ENCODE data around the gene ABAT. TPM values are rescaled to one million over a fixed set of nuclear protein-coding genes. Genes with fewer than 3 reads are reported as not detected.

ABAT gene
- total RNA-seq, 1 donor from 2014 or later = 2.6 TPM

DNA sequence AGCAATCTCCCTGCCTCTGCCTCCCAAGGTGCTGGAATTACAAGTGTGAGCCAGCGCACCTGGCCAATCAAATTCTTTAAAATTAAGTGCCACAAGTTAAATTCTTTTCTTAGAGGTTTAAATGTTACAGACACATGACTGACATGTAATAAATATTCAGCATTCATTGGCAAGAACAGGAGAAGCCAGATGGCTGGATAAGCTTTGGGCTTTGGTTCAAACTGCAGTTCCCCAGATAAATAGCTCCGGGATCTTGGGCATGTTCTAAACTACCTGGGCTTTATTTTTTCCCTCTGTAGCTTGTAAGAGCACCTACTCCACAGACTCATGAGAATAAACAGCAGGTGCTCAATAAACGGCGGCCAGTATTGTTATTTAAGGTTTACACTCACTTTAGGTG, 34.1 kb downstream of the ABAT start:
- no peak for TF ChIP-seq CTCF (IDR thresholded peaks at IDR 0.05; ENCODE audit: insufficient read depth, low read length, severe bottlenecking)
- no peak for FAIRE-seq
- DNase-seq (ENCODE audit: low read depth) = no peak
- Histone ChIP-seq H3K27me3 (ENCODE audit: control insufficient read depth, insufficient read depth, low read length) (no peaks in the 10 kb centered on the region), H3K36me3 (ENCODE audit: control insufficient read depth, insufficient read depth, low read length) (no peaks in the 10 kb centered on the region), H3K4me3 (ENCODE audit: low read depth, low read length) (no peak overlapping the region)

GRCh38 chr16:8712589-8713361, 38.4 kb downstream of the ABAT start:
- Histone ChIP-seq H3K4me3 (ENCODE audit: low read depth, low read length) (no peak overlapping the region), H3K36me3 (ENCODE audit: control insufficient read depth, insufficient read depth, low read length) (no peaks in the 10 kb centered on the region), H3K27me3 (ENCODE audit: control insufficient read depth, insufficient read depth, low read length) (no peaks in the 10 kb centered on the region)
- TF ChIP-seq CTCF (IDR thresholded peaks at IDR 0.05; ENCODE audit: insufficient read depth, low read length, severe bottlenecking) = no peak
- no peak for FAIRE-seq
- DNase-seq (ENCODE audit: low read depth) = no peak

DNA sequence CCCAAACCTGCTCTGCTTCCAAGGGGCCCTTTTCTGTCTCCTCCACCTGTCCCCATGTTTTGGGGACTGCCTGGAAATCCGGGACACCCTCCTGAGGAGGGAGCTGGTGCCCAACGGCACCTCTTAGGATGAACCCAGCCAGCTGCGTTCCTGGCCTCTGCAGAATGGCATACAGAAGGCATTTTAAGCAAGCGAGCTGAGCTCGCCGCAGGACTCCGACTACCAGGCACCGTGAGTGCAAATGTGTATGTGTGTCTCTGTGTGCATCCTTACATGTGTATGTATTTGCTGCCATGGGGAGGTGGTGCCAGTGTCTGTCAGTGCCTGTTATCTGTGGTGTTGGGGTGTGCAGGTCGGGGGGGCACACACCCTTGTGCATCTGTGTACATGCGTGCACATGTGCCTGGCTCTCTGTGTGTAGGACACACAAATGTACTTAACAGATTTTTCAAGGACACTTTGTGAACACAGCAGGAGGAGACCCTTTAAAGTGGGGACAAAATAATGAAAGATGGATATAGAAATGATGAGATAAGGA, 39.3 kb downstream of the ABAT start:
- DNase-seq (ENCODE audit: low read depth) (no peak), FAIRE-seq (no peak)
- Histone ChIP-seq H3K27me3 (ENCODE audit: control insufficient read depth, insufficient read depth, low read length) (no peaks in the 10 kb centered on the region), H3K4me3 (ENCODE audit: low read depth, low read length) (no peak overlapping the region), H3K36me3 (ENCODE audit: control insufficient read depth, insufficient read depth, low read length) (no peaks in the 10 kb centered on the region)
- TF ChIP-seq CTCF (IDR thresholded peaks at IDR 0.05; ENCODE audit: insufficient read depth, low read length, severe bottlenecking) = no peak

GRCh38 chr16:8714174-8714573, 39.8 kb downstream of the ABAT start:
- H3K36me3 ChIP-seq (ENCODE audit: control insufficient read depth, insufficient read depth, low read length) = no peaks in the 10 kb centered on the region
- FAIRE-seq = no peak
- no peak for DNase-seq (ENCODE audit: low read depth)
- H3K27me3 ChIP-seq (ENCODE audit: control insufficient read depth, insufficient read depth, low read length) = no peaks in the 10 kb centered on the region
- TF ChIP-seq CTCF (IDR thresholded peaks at IDR 0.05; ENCODE audit: insufficient read depth, low read length, severe bottlenecking) = no peak
- no peak overlapping the region for H3K4me3 ChIP-seq (ENCODE audit: low read depth, low read length)

GRCh38 chr16:8714807-8715206, 40.4 kb downstream of the ABAT start:
- H3K27me3 ChIP-seq (ENCODE audit: control insufficient read depth, insufficient read depth, low read length) = no peaks in the 10 kb centered on the region
- no peak overlapping the region for H3K4me3 ChIP-seq (ENCODE audit: low read depth, low read length)
- no peak for TF ChIP-seq CTCF (IDR thresholded peaks at IDR 0.05; ENCODE audit: insufficient read depth, low read length, severe bottlenecking)
- FAIRE-seq (no peak), DNase-seq (ENCODE audit: low read depth) (no peak)
- H3K36me3 ChIP-seq (ENCODE audit: control insufficient read depth, insufficient read depth, low read length) = no peaks in the 10 kb centered on the region

All from bronchial epithelial cell (primary cell).